Activated CD8-positive, alpha-beta memory T cell treated with anti-CD3 and anti-CD28 coated beads, Interleukin-2, amount 10 ng/mL, durations not matched to agents 7 days and 5 days (primary cell): ENCODE results near the gene PTTG1. TPM values are rescaled to one million over a fixed set of nuclear protein-coding genes. Genes with fewer than 3 reads are reported as not detected.

Experiments used
- ATAC-seq: fragments of 150-1000 bp; cut with Tn5 transposase; one replicate; pipeline ENCODE4 v1.10.0; 2021; ENCODE audit warnings: moderate library complexity
- CTCF ChIA-PET: fragments of 350-600 bp; sonication (Branson Sonifier 250); formaldehyde crosslinking; loops from one replicate; lab custom pipeline; 2021; ENCODE audit warnings: antibody characterized with exemption; lab: Charles Lee
- DNase-seq: peaks from one replicate; pipeline ENCODE4 v3.0.0-alpha.2; 2020
- H3K27ac Mint-ChIP-seq: one replicate; pipeline ENCODE4 v1.8.0; 2021; ENCODE audit warnings: mild to moderate bottlenecking, mixed read lengths
- H3K27me3 Mint-ChIP-seq: one replicate; pipeline ENCODE4 v1.8.0; 2021; ENCODE audit warnings: mixed read lengths
- H3K36me3 Mint-ChIP-seq: one replicate; pipeline ENCODE4 v1.8.0; 2021; ENCODE audit warnings: mild to moderate bottlenecking, mixed read lengths
- H3K4me1 Mint-ChIP-seq: one replicate; pipeline ENCODE4 v1.8.0; 2021; ENCODE audit warnings: mixed read lengths
- H3K4me3 Mint-ChIP-seq: one replicate; pipeline ENCODE4 v1.8.0; 2021; ENCODE audit warnings: mild to moderate bottlenecking, moderate library complexity, mixed read lengths
- H3K9me3 Mint-ChIP-seq: one replicate; pipeline ENCODE4 v1.8.0; 2022; ENCODE audit warnings: low read depth, mixed read lengths
- microRNA-seq: library from miRNA; unstranded; fragments of <30 nt; microRNA quantifications from one replicate; pipeline ENCODE4 v1.2.0, GENCODE V29; 2022
- total RNA-seq, 2 experiments: library from RNA; stranded (reverse); gene quantifications; one replicate each; pipeline ENCODE4 v1.2.3, GENCODE V29; 2021

The PTTG1 gene
- total RNA-seq, 2 experiments from 2014 or later, result 204 to 212 TPM

- H3K4me1 Mint-ChIP-seq, result peaks cover 72% of the 10 kb centered on the region
- DNase-seq (no peak), ATAC-seq (no peak)
- peak overlapping the region; percentile 99 for H3K27ac Mint-ChIP-seq
- H3K36me3 Mint-ChIP-seq, result peaks cover 77% of the 10 kb centered on the region
- no peaks in the 10 kb centered on the region for H3K27me3 Mint-ChIP-seq
- no peaks in the 10 kb centered on the region for H3K9me3 Mint-ChIP-seq
- CTCF ChIA-PET, result interaction anchor here (1.0 kb wide), 1 partner anchor 12 kb away, joined by 3 read pairs; no protein-coding TSS in a partner anchor
- peak overlapping the region; percentile 97 for H3K4me3 Mint-ChIP-seq
These were observed 50.8 kb downstream of the PTTG1 start for GRCh38 chr5:160472482-160472881.

GRCh38 chr5:160473681-160474080, 52.0 kb downstream of the PTTG1 start:
- Mint-ChIP-seq H3K4me3 (peak overlapping the region; percentile 97), H3K36me3 (peaks cover 79% of the 10 kb centered on the region)
- no peak for ATAC-seq

GRCh38 chr5:160474084-160474483, 52.4 kb downstream of the PTTG1 start:
- peak overlapping the region; percentile 75 for H3K27ac Mint-ChIP-seq
- H3K4me3 Mint-ChIP-seq, result peak overlapping the region; percentile 30
- peaks cover 78% of the 10 kb centered on the region for H3K36me3 Mint-ChIP-seq
- DNase-seq (no peak), ATAC-seq (no peak)
- peaks cover 80% of the 10 kb centered on the region for H3K4me1 Mint-ChIP-seq
- no peaks in the 10 kb centered on the region for H3K27me3 Mint-ChIP-seq
- CTCF ChIA-PET, result interaction anchor here (1.4 to 7.0 kb wide), 2 partner anchors 21 to 36 kb away, joined by 3 to 29 read pairs; no protein-coding TSS in a partner anchor
- H3K9me3 Mint-ChIP-seq, result no peaks in the 10 kb centered on the region

More at GRCh38 chr5:160473681-160474080, 52.0 kb downstream of the PTTG1 start:
- no peak for DNase-seq
- CTCF ChIA-PET, result interaction anchor here (0.7 to 7.0 kb wide), 3 partner anchors 9 to 35 kb away, joined by 5 to 29 read pairs (median 5); no protein-coding TSS in a partner anchor
- peak overlapping the region; percentile 75 for H3K27ac Mint-ChIP-seq
- no peaks in the 10 kb centered on the region for H3K27me3 Mint-ChIP-seq
- peaks cover 77% of the 10 kb centered on the region for H3K4me1 Mint-ChIP-seq
- H3K9me3 Mint-ChIP-seq, result no peaks in the 10 kb centered on the region

- Mint-ChIP-seq H3K27me3 (no peaks in the 10 kb centered on the region), H3K4me1 (peaks cover 85% of the 10 kb centered on the region), H3K27ac (peak overlapping the region; percentile 44), H3K9me3 (no peaks in the 10 kb centered on the region), H3K4me3 (peak overlapping the region; percentile 31), H3K36me3 (peaks cover 78% of the 10 kb centered on the region)
- no peak for DNase-seq
- CTCF ChIA-PET, result interaction anchor here (1.6 to 7.0 kb wide), 2 partner anchors 24 to 37 kb away, joined by 3 to 29 read pairs; no protein-coding TSS in a partner anchor
- no peak for ATAC-seq
These were observed 54.3 kb downstream of the PTTG1 start for GRCh38 chr5:160475864-160476438.

GRCh38 chr5:160477266-160477970, 55.8 kb downstream of the PTTG1 start:
- peaks cover 72% of the 10 kb centered on the region for H3K36me3 Mint-ChIP-seq
- ATAC-seq, result peak; percentile 31
- no peak for DNase-seq

GRCh38 chr5:160478163-160478562, 56.5 kb downstream of the PTTG1 start:
- DNase-seq (no peak), ATAC-seq (no peak)
- Mint-ChIP-seq H3K4me3 (no peak overlapping the region), H3K36me3 (peaks cover 74% of the 10 kb centered on the region), H3K9me3 (no peaks in the 10 kb centered on the region), H3K27ac (peak overlapping the region; percentile 10), H3K27me3 (no peaks in the 10 kb centered on the region), H3K4me1 (peaks cover 77% of the 10 kb centered on the region)
- CTCF ChIA-PET, result interaction anchor here (0.8 to 7.0 kb wide), 3 partner anchors 11 to 40 kb away, joined by 3 to 29 read pairs (median 9); no protein-coding TSS in a partner anchor

More at GRCh38 chr5:160477266-160477970, 55.8 kb downstream of the PTTG1 start:
- CTCF ChIA-PET, result interaction anchor here (0.8 to 7.0 kb wide), 4 partner anchors 11 to 39 kb away, joined by 3 to 29 read pairs (median 6); no protein-coding TSS in a partner anchor
- Mint-ChIP-seq H3K4me3 (peak overlapping the region; percentile 5), H3K27ac (peak overlapping the region; percentile 67), H3K27me3 (no peaks in the 10 kb centered on the region), H3K9me3 (no peaks in the 10 kb centered on the region), H3K4me1 (peaks cover 76% of the 10 kb centered on the region)

Small RNA genes within 50 kb of the gene (microRNA-seq; reads per million reads assigned to microRNA genes)
- gene MIR3142, result not detected

Other genes starting within 250 kb of the PTTG1 start
- gene FABP6, start 192.3 kb upstream of the PTTG1 start, total RNA-seq, result not detected
- under 1 TPM in 1 of 2 experiments, not detected in 1; 0.23 TPM for gene CCNJL, start 109.3 kb upstream of the PTTG1 start, total RNA-seq
- not detected for gene C1QTNF2, start 51.2 kb upstream of the PTTG1 start, total RNA-seq
- under 1 TPM; 0.61 to 0.88 TPM for gene FAM200C, start 21.8 kb upstream of the PTTG1 start, total RNA-seq
- gene SLU7, start 2.8 kb upstream of the PTTG1 start, total RNA-seq, result 10 to 100 TPM; 50.1 to 54.6 TPM